Heart right ventricle (tissue), 16 donors: ENCODE measurements around the gene TFAP2C. TPM values are rescaled to one million over a fixed set of nuclear protein-coding genes. Genes with fewer than 3 reads are reported as not detected.

Experiments used
- ATAC-seq, 8 donors: fragments of 200-7000 bp; cut with Tn5 transposase; one replicate each; pipeline ENCODE4 v1.9.1; 2020; ENCODE audit warnings: mild to moderate bottlenecking in 8 of 8, moderate library complexity in 8 of 8, moderate number of reproducible peaks in 1 of 8
- DNase-seq, 2 donors: peaks; one replicate each; pipeline ENCODE4 v3.0.0-alpha.2; 2020
- H3K27ac ChIP-seq, 10 donors: fragments of 200-600 bp; sonication (generic) in 2 of 10; one replicate each; pipeline versions ENCODE4 v1.5.0 to v1.8.0; 2020 to 2022; ENCODE audit warnings: mild to moderate bottlenecking in 3 of 10
- H3K27me3 ChIP-seq, 7 donors: fragments of 200-600 bp; one replicate each; pipeline ENCODE4 v1.8.0; 2021 to 2022; ENCODE audit warnings: mild to moderate bottlenecking in 2 of 7
- H3K36me3 ChIP-seq, 9 donors: fragments of 200-600 bp; sonication (generic) in 1 of 9; one replicate each; pipeline versions ENCODE4 v1.5.0 to v1.8.0; 2020 to 2022; ENCODE audit warnings: mild to moderate bottlenecking in 2 of 9
- H3K4me1 ChIP-seq, 9 donors: fragments of 200-600 bp; sonication (generic) in 1 of 9; one replicate each; pipeline versions ENCODE4 v1.5.0 to v1.8.0; 2020 to 2022; ENCODE audit warnings: mild to moderate bottlenecking in 4 of 9
- H3K4me3 ChIP-seq, 10 donors: fragments of 200-600 bp; sonication (generic) in 2 of 10; one replicate each; pipeline versions ENCODE4 v1.5.0 to v1.8.0; 2020 to 2022; ENCODE audit warnings: mild to moderate bottlenecking in 7 of 10, moderate library complexity in 2 of 10
- H3K9me3 ChIP-seq, 11 donors: fragments of 200-600 bp in 10 of 11; sonication (generic) in 2 of 11; one replicate each; pipeline versions ENCODE4 v1.5.0 to v1.8.0; 2013 to 2022; ENCODE audit warnings: mild to moderate bottlenecking in 2 of 11, control low read depth in 1 of 11, moderate library complexity in 1 of 11
- WGBS, 2 donors: extraction: QIAGEN DNeasy Blood & Tissue Kit; methylation state at CpG; one replicate each; pipeline ENCODE4 v1.1.7; 2013; ENCODE audit warnings: inconsistent platforms in 1 of 2; 5-methylcytosine and 5-hydroxymethylcytosine counted together
- intact Hi-C, 10 donors: fragments of 100-400 bp; cut with DNase I; formaldehyde crosslinking; loops; one replicate each; pipeline versions ENCODE4 v1.11.1 to v1.14.2; 2022
- polyA plus RNA-seq, 2 donors: library from polyadenylated mRNA; stranded (reverse); fragments of 200-250 nt; gene quantifications; one replicate each; pipeline ENCODE4 v1.2.3, GENCODE V29; 2013
- total RNA-seq, 10 donors: library from RNA; stranded (reverse); fragmentation: NEBNext Ultra II Directional in 3 of 10; extraction: Animal tissue kit (Norgen Biotek cat#: 25700) in 3 of 10; gene quantifications; one replicate each; pipeline versions ENCODE4 v1.2.1 to v1.2.4, GENCODE V29; 2021 to 2023
- TF ChIP-seq, protein P1 (sequence below), 9 donors: fragments of 200-600 bp; sonication (generic) in 2 of 9; IDR thresholded peaks; one replicate each; pipeline versions ENCODE4 v1.5.0 to v1.8.0; 2021 to 2022; ENCODE audit warnings: antibody characterized with exemption in 9 of 9, mild to moderate bottlenecking in 5 of 9, moderate library complexity in 1 of 9
- donor health status: Arrhythmogenic right ventricular cardiomyopathy.
- donor health status: ischemic (EF 13 %, LVEDD 7.1; RV severe dilation, severe dysfunction).
- donor health status: healthy with polysubstance abuse.
- donor health status: DM: no; HTN: yes; CAD: no.
- donor health status: DM: no; HTN: no; CAD: no.
- donor health status: ischemic (EF 25% LVEDD 6.9; RV normal size, moderate dysfunction).
- donor health status: ischemic (EF 25% LVEDD 5.7; RV mildly dilated, moderate dysfunction).
- donor health status: healthy.
- donor health status: DM: yes; HTN: yes; CAD: no.
- donor health status: Ischemic cardiomyopathy.
- donor health status: ischemic (EF 35%, LVEDD 5.7; RV mildly dilated, moderate dysfunction).
- donor health status: nonischemic (EF 11% LVEDD 7.7; RV severe dilation, severe dysfunction).
- donor health status: DM: yes; HTN: yes; CAD: no.
- donor health status: PGD.
- donor health status: ischemic (EF 29% LVEDD 5.4; RV normal size, mild dysfunction).
- donor health status: nonischemic (EF 23%, LVEDD 6.1; RV moderate dilation, normal function).

Gene TFAP2C
- total and polyA plus RNA-seq, 12 donors, result 0.03 to 0.49 (median 0.14) TPM; not detected in 2

DNA sequence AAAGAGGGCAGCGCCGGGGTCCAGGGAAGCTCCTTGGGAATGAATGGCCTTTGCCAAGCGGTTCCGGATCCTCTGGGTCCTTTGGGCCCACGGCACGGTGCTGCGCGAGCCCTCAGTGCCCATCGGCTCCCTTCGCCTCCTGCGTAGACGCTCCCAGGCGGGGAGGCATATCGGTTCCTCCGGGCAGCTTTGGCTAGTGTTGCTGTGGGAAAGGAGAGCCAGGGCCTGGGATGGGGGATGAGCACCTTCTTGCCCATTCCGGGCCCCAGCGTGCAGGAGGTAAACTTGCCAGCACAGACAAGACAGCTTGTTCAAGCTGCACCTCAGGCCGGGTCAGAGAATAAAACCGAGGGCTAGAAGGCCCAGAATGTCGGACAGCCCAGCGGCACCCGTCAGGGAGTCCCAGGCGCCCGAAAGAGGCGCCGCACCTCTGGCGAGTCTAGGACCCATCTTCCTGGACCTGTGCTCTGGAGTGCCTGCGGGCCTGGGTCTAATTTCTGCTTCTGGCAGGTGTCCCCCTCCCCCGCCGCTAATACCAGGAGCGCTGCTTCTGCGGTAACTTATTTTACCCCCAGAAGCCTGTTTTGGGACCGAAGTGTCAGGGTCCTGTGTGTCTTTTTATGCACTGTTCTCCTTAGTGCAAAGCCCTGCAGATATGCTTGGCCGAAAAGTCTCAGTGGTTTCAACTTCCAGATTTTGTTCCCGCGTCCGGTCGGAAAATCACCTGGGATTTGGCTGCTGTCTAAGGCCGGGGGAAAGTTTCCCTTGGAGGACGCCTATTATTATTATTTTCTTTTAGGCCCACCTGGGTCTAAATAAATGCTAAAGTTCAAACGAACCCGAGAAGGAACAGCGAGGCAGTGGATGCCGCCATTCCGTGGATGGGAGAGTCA is 1.7 kb upstream of the TFAP2C start:
- Histone ChIP-seq H3K27ac (no peak overlapping the region), H3K4me1 (peaks cover 13 to 58% (median 45%) of the 10 kb centered on the region in 9 donors), H3K9me3 (no peaks in the 10 kb centered on the region), H3K27me3 (peaks cover 58 to 99% (median 94%) of the 10 kb centered on the region in 7 donors), H3K4me3 (peak overlapping the region in 3 of 10 donors; percentile 54 to 61 (median 54)), H3K36me3 (no peaks in the 10 kb centered on the region)
- intact Hi-C loops, result no loop called here
- TF ChIP-seq, protein P1, sequence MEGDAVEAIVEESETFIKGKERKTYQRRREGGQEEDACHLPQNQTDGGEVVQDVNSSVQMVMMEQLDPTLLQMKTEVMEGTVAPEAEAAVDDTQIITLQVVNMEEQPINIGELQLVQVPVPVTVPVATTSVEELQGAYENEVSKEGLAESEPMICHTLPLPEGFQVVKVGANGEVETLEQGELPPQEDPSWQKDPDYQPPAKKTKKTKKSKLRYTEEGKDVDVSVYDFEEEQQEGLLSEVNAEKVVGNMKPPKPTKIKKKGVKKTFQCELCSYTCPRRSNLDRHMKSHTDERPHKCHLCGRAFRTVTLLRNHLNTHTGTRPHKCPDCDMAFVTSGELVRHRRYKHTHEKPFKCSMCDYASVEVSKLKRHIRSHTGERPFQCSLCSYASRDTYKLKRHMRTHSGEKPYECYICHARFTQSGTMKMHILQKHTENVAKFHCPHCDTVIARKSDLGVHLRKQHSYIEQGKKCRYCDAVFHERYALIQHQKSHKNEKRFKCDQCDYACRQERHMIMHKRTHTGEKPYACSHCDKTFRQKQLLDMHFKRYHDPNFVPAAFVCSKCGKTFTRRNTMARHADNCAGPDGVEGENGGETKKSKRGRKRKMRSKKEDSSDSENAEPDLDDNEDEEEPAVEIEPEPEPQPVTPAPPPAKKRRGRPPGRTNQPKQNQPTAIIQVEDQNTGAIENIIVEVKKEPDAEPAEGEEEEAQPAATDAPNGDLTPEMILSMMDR (IDR thresholded peaks at IDR 0.05), result no peak
- WGBS, 2 donors, result 5% methylated on average over 45 of the region's 45 CpGs
- DNase-seq (no peak), ATAC-seq (no peak)

DNA sequence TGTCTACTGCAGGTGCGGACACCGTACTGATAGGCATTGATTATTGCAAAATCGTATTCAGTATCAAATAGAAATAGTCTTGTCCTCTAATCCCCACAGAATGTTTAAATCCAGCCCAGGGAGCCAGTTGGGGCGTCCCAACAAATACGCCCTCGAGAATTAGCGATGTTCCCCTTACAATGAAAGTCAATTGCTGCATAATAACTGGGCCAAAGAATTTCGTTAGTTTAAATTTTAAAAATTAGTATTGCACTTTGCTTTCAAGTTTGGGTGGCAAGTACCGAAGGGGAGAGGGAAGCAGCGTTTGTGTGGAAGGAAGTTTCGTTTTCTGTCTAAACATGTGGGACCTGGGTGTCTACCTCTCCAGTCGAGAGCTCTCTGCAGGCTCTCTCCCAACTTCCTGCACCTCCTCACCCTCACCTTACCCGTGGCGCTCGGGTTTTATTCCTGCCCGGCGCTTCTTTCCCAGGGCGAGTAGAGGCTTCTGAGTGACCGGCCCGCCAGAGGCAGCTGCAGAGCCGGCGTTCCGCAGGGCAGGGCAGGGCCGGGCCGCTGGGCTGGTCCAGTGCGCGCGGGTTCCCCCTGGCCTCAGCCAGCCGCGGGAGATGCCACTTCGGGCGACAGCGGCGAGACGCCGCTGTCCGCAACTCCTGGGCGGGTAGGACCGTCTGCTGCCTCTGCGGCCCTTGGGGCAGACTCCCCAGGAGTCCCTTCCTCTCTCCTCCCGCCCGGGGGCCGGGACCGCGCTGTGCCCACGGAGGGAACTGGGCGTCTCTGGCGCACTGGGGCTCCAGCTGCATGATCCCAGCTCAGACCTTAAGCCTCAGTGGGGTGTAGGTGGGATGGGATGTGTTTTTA is 862 bp upstream of the TFAP2C start:
- Histone ChIP-seq H3K36me3 (no peaks in the 10 kb centered on the region), H3K27me3 (peaks cover 58 to 100% (median 100%) of the 10 kb centered on the region in 7 donors), H3K4me3 (peak overlapping the region; percentile 7 to 61 (median 49)), H3K9me3 (no peaks in the 10 kb centered on the region), H3K27ac (no peak overlapping the region), H3K4me1 (peaks cover 13 to 58% (median 45%) of the 10 kb centered on the region in 9 donors)
- intact Hi-C loops, result no loop called here
- 2 to 3% methylated on average over 48 of the region's 48 CpGs for WGBS, 2 donors
- TF ChIP-seq, protein P1 (IDR thresholded peaks at IDR 0.05), result no peak
- DNase-seq (peak in 1 of 2 donors; percentile 12), ATAC-seq (peak in 4 of 8 donors; percentile 12 to 43 (median 28))

DNA sequence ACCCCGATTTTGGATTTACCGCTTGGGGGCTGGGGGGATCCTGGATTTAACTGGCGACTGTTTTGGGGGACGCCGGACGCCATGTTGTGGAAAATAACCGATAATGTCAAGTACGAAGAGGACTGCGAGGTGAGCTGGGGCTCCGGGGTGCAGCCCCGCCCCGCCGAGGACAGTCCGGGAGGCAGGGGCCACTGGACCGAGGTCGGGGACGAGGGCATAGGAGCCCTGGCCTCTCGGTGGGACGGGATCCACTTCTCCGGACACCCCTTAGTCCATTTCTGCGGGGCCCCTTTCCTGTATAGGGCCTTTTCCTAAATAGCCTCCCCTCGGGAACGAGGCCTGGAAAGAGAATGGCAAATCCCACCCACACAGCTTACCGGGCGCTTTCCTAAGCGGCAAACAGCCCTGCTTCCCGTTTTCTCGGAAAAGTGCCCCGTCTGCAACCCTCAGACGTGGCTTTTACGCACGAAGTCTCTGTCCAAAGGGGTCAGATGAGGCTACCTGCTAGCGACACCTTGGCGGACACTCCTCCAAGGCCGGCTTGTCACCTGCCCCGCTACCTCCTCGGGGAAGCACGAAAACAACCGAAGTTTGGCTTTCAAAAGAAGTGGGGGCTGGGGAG is 469 bp downstream of the TFAP2C start:
- Histone ChIP-seq H3K27ac (peak overlapping the region in 1 of 10 donors; percentile 44), H3K36me3 (no peaks in the 10 kb centered on the region), H3K9me3 (no peaks in the 10 kb centered on the region), H3K4me1 (peaks cover 13 to 58% (median 45%) of the 10 kb centered on the region in 9 donors), H3K4me3 (peak overlapping the region; percentile 40 to 61 (median 52)), H3K27me3 (peaks cover 58 to 100% (median 100%) of the 10 kb centered on the region in 7 donors)
- intact Hi-C loops, result no loop called here
- DNase-seq (no peak), ATAC-seq (peak in 2 of 8 donors; percentile 6 to 19)
- WGBS, 2 donors, result 1 to 2% methylated on average over 39 of the region's 39 CpGs
- TF ChIP-seq, protein P1 (IDR thresholded peaks at IDR 0.05), result no peak
